K562 (cell line): Measurements from ENCODE around the gene EGLN1. TPM values are rescaled to one million over a fixed set of nuclear protein-coding genes. Genes with fewer than 3 reads are reported as not detected.

Experiments
- EZH2 ChIP-seq: IDR thresholded peaks from 2 replicates; pipeline ENCODE4 v1.6.1; 2012; ENCODE audit warnings: low read depth, mild to moderate bottlenecking, inconsistent platforms, low read length, borderline replicate concordance
- GABPA ChIP-seq: fragments of 200-800 bp; sonication (Bioruptor generic); conservative IDR thresholded peaks from 2 replicates; pipeline ENCODE4 v1.6.1; 2016; ENCODE audit warnings: low read depth, missing genetic modification characterization, missing compliant biosample characterization
- GATA2 ChIP-seq: sonication (generic); formaldehyde crosslinking; IDR thresholded peaks from 2 replicates; pipeline ENCODE4 v1.4.0; 2020; ENCODE audit warnings: mild to moderate bottlenecking, missing genetic modification reagents
- HIVEP1 ChIP-seq: fragments of 250-450 bp; sonication (Bioruptor Pico); IDR thresholded peaks from 2 replicates; pipeline ENCODE4 v1.4.0; 2020; ENCODE audit warnings: mild to moderate bottlenecking
- HSF4 ChIP-seq: fragments of 250-450 bp; sonication (Bioruptor Pico); IDR thresholded peaks from 2 replicates; pipeline ENCODE4 v2.1.2; 2022; ENCODE audit warnings: mild to moderate bottlenecking, moderate library complexity, borderline replicate concordance
- PHF20 ChIP-seq: fragments of 450-650 bp; IDR thresholded peaks from 2 replicates; pipeline ENCODE4 v1.6.1; 2018; ENCODE audit not compliant: partially characterized antibody
- PHF21A ChIP-seq: fragments of 450-650 bp; IDR thresholded peaks from 2 replicates; pipeline ENCODE4 v1.6.1; 2017; ENCODE audit warnings: low read depth, borderline replicate concordance
- PTRF ChIP-seq: fragments of 450-650 bp; IDR thresholded peaks from 2 replicates; pipeline ENCODE4 v1.6.1; 2016; ENCODE audit warnings: mild to moderate bottlenecking, missing genetic modification characterization, missing compliant biosample characterization
- SRSF9 ChIP-seq: fragments of 200-400 bp; formaldehyde crosslinking; IDR thresholded peaks from 2 replicates; pipeline ENCODE4 v1.6.1; 2017; ENCODE audit warnings: low read depth, low read length, borderline replicate concordance
- USF2 ChIP-seq: sonication (generic); formaldehyde crosslinking; IDR thresholded peaks from 2 replicates; pipeline ENCODE4 v1.5.0; 2020; ENCODE audit warnings: missing genetic modification reagents
- ZFP36 ChIP-seq: fragments of 150-350 bp; IDR thresholded peaks from 2 replicates; pipeline ENCODE4 v1.6.1; 2018; ENCODE audit warnings: low read length, low read depth; ENCODE audit not compliant: partially characterized antibody
- ZNF239 ChIP-seq: fragments of 250-450 bp; sonication (Bioruptor Pico); IDR thresholded peaks from 2 replicates; pipeline ENCODE4 v1.4.0; 2020; ENCODE audit warnings: mild to moderate bottlenecking
- ZNF324 ChIP-seq: fragments of 250-450 bp; sonication (Bioruptor Pico); IDR thresholded peaks from 2 replicates; pipeline ENCODE4 v1.4.0; 2020; ENCODE audit warnings: mild to moderate bottlenecking
- ZNF511 ChIP-seq: sonication (generic); formaldehyde crosslinking; IDR thresholded peaks from 2 replicates; pipeline ENCODE4 v1.8.0; 2022; ENCODE audit warnings: mild to moderate bottlenecking, missing genetic modification reagents
- polyA plus RNA-seq, 8 experiments: library from polyadenylated mRNA; depleted of rRNA in 4 of 8; stranded (reverse) in 5 of 8; unstranded in 3 of 8; fragments of >200 nt; fragmentation: Nextera tagmentation in 2 of 8; fragmentation: Illumina TruSeq in 1 of 8; extraction: Ambion mirVana in 2 of 8; extraction: Trizol in 1 of 8; gene quantifications; 2 replicates each; pipeline versions ENCODE4 v1.2.1 to v1.2.3, GENCODE V29; 2011 to 2014; ENCODE audit warnings: inconsistent platforms in 1 of 8, missing spikeins in 1 of 8
- total RNA-seq, 7 experiments: library from RNA; depleted of rRNA in 6 of 7; stranded (reverse); fragments of >200 nt in 6 of 7; fragmentation: Illumina TruSeq in 2 of 7; extraction: Trizol in 2 of 7; gene quantifications; 2 replicates each; pipeline versions ENCODE4 v1.2.1 to v1.2.3, GENCODE V29; 2011 to 2021; ENCODE audit warnings: low replicate concordance in 1 of 7
- TF ChIP-seq, protein P1 (sequence below), 2 experiments: fragments of 450-650 bp in 1 of 2; sonication (generic) in 1 of 2; formaldehyde crosslinking in 1 of 2; IDR thresholded peaks; 2 replicates each; pipeline versions ENCODE4 v1.7.1 to v1.9.0; 2016 to 2022; ENCODE audit warnings: inconsistent platforms in 1 of 2, mild to moderate bottlenecking in 1 of 2, missing genetic modification reagents in 1 of 2
- TF ChIP-seq, protein P2 (sequence below): fragments of 250-450 bp; sonication (Bioruptor Pico); IDR thresholded peaks from 2 replicates; pipeline ENCODE4 v1.4.0; 2020

Gene EGLN1
- total and polyA plus RNA-seq, 9 of the 15 experiments (the other 6 are each of a cell fraction or from before 2014, with no cell fraction given) = 5.2 to 54.3 (median 24.6) TPM

- TF ChIP-seq ZFP36 (no peak), PHF20 (peak; percentile 45), GATA2 (CRISPR knock-in tag) (peak; percentile 72; the same call in 1 of the 2 replicates), ZNF511 (no peak; the same call in 1 of the 2 replicates), EZH2 (no peak), ZNF239 (CRISPR knock-in tag) (no peak), PTRF (no peak), ZNF324 (CRISPR knock-in tag) (no peak), SRSF9 (no peak), GABPA (no peak), USF2 (no peak), PHF21A (no peak), HIVEP1 (no peak), HSF4 (no peak)
- TF ChIP-seq, protein P1, sequence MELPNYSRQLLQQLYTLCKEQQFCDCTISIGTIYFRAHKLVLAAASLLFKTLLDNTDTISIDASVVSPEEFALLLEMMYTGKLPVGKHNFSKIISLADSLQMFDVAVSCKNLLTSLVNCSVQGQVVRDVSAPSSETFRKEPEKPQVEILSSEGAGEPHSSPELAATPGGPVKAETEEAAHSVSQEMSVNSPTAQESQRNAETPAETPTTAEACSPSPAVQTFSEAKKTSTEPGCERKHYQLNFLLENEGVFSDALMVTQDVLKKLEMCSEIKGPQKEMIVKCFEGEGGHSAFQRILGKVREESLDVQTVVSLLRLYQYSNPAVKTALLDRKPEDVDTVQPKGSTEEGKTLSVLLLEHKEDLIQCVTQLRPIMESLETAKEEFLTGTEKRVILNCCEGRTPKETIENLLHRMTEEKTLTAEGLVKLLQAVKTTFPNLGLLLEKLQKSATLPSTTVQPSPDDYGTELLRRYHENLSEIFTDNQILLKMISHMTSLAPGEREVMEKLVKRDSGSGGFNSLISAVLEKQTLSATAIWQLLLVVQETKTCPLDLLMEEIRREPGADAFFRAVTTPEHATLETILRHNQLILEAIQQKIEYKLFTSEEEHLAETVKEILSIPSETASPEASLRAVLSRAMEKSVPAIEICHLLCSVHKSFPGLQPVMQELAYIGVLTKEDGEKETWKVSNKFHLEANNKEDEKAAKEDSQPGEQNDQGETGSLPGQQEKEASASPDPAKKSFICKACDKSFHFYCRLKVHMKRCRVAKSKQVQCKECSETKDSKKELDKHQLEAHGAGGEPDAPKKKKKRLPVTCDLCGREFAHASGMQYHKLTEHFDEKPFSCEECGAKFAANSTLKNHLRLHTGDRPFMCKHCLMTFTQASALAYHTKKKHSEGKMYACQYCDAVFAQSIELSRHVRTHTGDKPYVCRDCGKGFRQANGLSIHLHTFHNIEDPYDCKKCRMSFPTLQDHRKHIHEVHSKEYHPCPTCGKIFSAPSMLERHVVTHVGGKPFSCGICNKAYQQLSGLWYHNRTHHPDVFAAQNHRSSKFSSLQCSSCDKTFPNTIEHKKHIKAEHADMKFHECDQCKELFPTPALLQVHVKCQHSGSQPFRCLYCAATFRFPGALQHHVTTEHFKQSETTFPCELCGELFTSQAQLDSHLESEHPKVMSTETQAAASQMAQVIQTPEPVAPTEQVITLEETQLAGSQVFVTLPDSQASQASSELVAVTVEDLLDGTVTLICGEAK (IDR thresholded peaks at IDR 0.05) = 0 out of 2 replicates have a peak, but pooled peaks have one; percentile 19
- TF ChIP-seq, protein P1 (CRISPR knock-in tag; IDR thresholded peaks at IDR 0.05) = no peak
- TF ChIP-seq, protein P2, sequence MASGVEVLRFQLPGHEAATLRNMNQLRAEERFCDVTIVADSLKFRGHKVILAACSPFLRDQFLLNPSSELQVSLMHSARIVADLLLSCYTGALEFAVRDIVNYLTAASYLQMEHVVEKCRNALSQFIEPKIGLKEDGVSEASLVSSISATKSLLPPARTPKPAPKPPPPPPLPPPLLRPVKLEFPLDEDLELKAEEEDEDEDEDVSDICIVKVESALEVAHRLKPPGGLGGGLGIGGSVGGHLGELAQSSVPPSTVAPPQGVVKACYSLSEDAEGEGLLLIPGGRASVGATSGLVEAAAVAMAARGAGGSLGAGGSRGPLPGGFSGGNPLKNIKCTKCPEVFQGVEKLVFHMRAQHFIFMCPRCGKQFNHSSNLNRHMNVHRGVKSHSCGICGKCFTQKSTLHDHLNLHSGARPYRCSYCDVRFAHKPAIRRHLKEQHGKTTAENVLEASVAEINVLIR (CRISPR knock-in tag) = no peak
These were observed 1.0 kb downstream of the EGLN1 start (continued) for GRCh38 chr1:231420959-231421545.
